IgD-negative memory B cell (primary cell): ENCODE data around the gene WWOX. TPM values are rescaled to one million over a fixed set of nuclear protein-coding genes. Genes with fewer than 3 reads are reported as not detected.

Source experiments
- H3K27ac Mint-ChIP-seq, 3 donors: one replicate each; pipeline ENCODE4 v1.8.0; 2020 to 2022; ENCODE audit warnings: mild to moderate bottlenecking in 3 of 3, mixed read lengths in 3 of 3, moderate library complexity in 1 of 3
- H3K27me3 Mint-ChIP-seq: one replicate; pipeline ENCODE4 v1.8.0; 2021; ENCODE audit warnings: mixed read lengths
- H3K36me3 Mint-ChIP-seq: one replicate; pipeline ENCODE4 v1.8.0; 2020; ENCODE audit warnings: mild to moderate bottlenecking, mixed read lengths
- H3K4me1 Mint-ChIP-seq, 3 donors: one replicate each; pipeline ENCODE4 v1.8.0; 2020 to 2022; ENCODE audit warnings: mixed read lengths in 3 of 3, mild to moderate bottlenecking in 1 of 3
- H3K4me3 Mint-ChIP-seq, 4 donors: one replicate each; pipeline ENCODE4 v1.8.0; 2020 to 2022; ENCODE audit warnings: mild to moderate bottlenecking in 4 of 4, mixed read lengths in 4 of 4, moderate library complexity in 3 of 4
- H3K9me3 Mint-ChIP-seq, 3 donors: one replicate each; pipeline ENCODE4 v1.8.0; 2020 to 2021; ENCODE audit warnings: mixed read lengths in 3 of 3, mild to moderate bottlenecking in 1 of 3
- polyA plus RNA-seq: library from polyadenylated mRNA; unstranded; fragments of 300-500 nt; fragmentation: Illumina TruSeq; gene quantifications from one replicate; pipeline ENCODE4 v1.2.3, GENCODE V29; 2021

The WWOX gene
- polyA plus RNA-seq, 1 donor from 2014 or later, result 12.2 TPM

DNA sequence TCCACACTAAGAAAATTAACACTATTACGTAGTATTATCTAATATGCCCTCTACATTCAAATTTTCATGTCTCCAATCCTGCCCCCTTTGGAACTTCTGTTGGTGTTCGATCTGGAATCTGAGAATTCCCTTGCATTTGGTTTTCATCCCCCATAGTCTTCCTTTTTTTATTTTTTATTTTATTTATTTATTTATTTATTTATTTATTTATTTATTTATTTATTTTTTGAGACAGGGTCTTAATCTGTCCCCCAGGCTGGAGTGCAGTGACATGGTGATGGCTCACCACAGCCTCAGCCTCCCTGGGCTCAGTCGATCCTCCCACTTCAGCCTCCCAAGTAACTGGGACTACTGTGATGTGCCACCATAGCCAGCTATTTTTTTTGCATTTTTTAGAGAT lies 911.8 kb downstream of the WWOX start:
- H3K27ac Mint-ChIP-seq, result peak overlapping the region in 1 of 3 donors; percentile 13
- no peak overlapping the region for H3K4me3 Mint-ChIP-seq
- peaks cover 4% of the 10 kb centered on the region for H3K36me3 Mint-ChIP-seq
- peaks cover 14 to 19% (median 15%) of the 10 kb centered on the region in 3 donors for H3K4me1 Mint-ChIP-seq
- H3K9me3 Mint-ChIP-seq, result peaks cover 0 to 3% (median 0%) of the 10 kb centered on the region in 3 donors
- H3K27me3 Mint-ChIP-seq, result peaks cover 3% of the 10 kb centered on the region

DNA sequence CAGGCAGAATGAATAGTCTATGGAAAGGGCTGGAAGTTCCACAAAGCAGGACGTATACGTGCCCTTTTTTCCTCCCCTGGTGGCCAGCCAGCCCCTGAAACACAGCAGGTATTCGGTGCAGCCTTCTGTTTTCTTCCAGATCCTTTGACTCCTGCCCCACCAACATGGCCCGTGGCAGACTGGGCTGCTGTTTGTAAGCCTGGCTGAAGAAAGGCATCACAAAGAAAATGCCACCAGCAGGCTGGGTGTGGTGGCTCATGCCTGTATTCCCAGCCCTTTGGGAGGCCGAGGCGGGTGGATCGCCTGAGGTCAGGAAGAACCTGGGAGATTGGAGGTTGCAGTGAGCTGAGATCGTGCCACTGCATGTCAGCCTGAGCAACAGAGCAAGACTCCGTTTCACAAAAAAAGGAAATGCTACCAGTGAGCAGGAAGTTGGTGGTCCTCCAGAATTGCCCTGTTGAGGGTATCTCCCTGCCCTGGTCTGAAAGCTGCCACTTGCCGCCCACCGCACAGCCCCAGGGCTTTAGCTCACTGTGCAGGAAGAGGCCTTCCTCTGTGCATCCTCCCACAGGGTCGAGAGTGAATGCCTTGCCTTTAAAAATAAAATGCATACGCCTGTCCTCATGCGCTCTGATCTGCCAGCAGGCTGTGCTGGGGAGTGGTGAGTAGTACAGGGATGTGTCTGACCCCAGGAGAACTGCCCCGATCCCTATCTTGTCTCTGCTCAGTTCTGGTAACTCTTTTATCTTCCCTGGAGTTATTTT lies 913.4 kb downstream of the WWOX start:
- Mint-ChIP-seq H3K36me3 (peaks cover 1% of the 10 kb centered on the region), H3K4me3 (peak overlapping the region in 3 of 4 donors; percentile 57 to 77 (median 72)), H3K27me3 (peaks cover 3% of the 10 kb centered on the region), H3K9me3 (no peaks in the 10 kb centered on the region), H3K27ac (peak overlapping the region in 1 of 3 donors; percentile 78), H3K4me1 (peaks cover 14 to 19% (median 15%) of the 10 kb centered on the region in 3 donors)

DNA sequence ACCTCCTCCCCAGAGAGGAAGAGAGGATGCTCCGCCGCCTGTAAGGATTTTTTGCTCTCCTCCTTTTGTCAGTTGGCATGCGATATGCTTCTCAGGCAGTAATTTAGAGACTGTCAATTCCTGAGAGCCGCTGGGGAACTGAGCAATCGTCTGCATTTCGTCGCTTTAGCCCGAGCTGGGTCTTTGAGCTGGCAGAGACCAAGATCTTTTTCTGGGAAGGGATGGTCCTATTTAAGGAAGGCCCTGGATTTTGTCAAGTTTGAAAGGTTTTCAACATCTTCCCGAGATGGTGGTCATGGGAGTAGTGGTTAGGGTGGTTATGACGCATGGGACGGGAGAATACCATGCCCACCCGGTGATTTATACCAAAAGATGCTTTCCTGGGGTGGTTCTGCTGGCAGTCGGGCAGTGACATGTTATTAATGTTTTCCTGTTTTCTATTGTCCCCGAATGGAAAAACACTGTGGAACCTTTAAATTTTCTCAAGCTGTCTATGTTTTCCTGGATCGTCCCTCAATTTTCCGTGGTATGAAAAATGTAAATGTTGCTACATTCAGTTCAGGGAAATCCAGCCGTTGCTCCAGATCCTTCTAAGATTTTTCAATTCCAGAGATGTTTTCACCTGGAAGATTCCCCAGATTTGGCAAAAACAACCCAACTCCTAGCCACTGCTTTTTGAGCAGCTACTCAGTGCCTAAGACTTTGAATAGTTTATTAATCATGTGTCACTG lies 914.6 kb downstream of the WWOX start:
- H3K36me3 Mint-ChIP-seq, result peaks cover 1% of the 10 kb centered on the region
- no peaks in the 10 kb centered on the region for H3K9me3 Mint-ChIP-seq
- no peak overlapping the region for H3K27ac Mint-ChIP-seq
- H3K4me1 Mint-ChIP-seq, result peaks cover 18 to 21% (median 20%) of the 10 kb centered on the region in 3 donors
- peak overlapping the region in 1 of 4 donors; percentile 65 for H3K4me3 Mint-ChIP-seq
- H3K27me3 Mint-ChIP-seq, result peaks cover 10% of the 10 kb centered on the region

DNA sequence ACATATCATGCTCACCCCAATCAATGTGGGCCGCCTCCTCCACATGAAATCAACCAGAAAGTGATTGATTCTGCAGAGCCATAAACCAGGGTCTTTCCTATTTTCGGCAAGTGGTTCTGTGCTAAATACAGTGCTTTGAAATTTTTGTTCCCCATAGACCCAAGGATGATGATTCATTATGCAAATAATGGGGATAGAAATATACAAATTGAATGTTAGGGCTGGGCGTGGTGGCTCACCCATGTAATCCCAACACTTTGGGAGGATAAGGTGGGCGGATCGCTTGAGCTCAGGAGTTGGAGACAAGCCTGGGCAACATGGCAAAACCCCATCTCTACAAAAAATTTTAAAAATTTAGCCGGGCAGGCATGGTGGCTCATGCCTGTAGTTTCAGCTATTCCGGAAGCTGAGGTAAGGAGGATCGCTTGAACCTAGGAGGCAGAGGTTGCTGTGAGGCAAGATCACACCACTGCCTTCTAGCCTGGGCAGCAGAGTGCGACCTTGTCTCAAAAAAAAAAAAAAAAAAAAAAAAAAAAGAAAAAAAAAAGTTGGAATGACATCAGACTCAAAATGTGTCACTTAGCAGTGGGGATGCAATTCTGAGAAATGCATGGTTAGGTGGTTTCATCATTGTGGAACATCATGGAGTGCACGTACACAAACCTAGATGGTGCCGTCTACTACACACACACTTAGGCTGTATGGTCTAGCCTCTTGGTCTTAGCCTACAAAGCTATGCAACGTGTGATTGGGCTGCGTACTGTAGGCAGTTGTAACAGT lies 919.4 kb downstream of the WWOX start:
- peaks cover 1% of the 10 kb centered on the region for H3K36me3 Mint-ChIP-seq
- H3K27me3 Mint-ChIP-seq, result peaks cover 12% of the 10 kb centered on the region
- H3K9me3 Mint-ChIP-seq, result no peaks in the 10 kb centered on the region
- H3K4me3 Mint-ChIP-seq, result peak overlapping the region in 1 of 4 donors; percentile 37
- H3K4me1 Mint-ChIP-seq, result peaks cover 2 to 11% (median 11%) of the 10 kb centered on the region in 3 donors
- no peak overlapping the region for H3K27ac Mint-ChIP-seq

DNA sequence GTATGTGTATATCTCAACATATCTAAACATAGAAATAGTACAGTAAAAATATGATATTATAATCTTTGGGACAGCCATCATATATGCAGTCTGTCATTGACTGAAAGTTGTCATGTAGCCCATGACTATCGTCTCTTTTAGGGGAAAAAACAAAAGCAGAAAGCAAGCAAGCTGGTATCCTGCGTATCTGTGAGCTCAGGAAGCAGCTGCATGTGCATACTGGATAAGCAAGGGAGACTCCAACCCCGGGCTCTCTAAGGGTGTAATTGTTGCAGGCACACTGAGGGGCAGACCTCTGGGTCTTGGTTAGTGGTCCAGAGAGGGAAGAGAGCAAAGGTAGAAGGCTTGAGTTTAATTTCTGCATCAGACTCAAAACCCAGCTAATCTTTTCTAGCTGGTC lies 920.0 kb downstream of the WWOX start:
- Mint-ChIP-seq H3K4me1 (peaks cover 2 to 11% (median 5%) of the 10 kb centered on the region in 3 donors), H3K27ac (no peak overlapping the region), H3K4me3 (no peak overlapping the region), H3K36me3 (peaks cover 1% of the 10 kb centered on the region), H3K27me3 (peaks cover 8% of the 10 kb centered on the region), H3K9me3 (no peaks in the 10 kb centered on the region)

DNA sequence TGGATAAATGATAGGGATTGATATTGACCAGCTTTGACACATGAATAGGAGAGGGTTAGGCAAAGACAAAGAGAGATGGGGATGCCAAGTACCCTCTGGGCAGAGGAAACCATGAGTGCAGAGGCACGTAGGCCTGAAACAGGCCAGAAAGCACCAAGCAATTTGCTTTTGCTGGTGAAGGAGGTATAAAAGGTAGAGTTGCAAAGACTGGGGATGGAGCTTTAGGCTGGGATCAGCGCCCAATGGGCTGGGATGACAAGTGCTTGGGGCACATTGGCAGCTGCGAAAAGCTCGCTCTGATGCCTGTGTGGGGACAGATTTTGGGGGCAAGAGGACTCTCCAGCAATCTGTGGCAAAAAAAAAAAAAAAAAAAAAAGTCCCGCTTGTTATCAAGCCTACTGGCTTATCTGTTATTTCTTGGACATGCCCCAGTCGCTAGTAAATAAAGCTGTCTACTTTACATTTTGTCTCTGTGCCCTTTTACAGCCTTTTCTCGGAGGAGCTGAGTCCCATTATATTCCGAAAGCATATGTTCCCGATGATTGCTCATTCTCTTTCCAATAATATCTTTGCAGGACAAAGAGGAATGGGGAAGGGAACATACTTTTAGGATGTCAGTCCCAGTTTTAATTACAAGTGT lies 922.7 kb downstream of the WWOX start:
- Mint-ChIP-seq H3K27ac (no peak overlapping the region), H3K4me3 (no peak overlapping the region), H3K27me3 (peaks cover 8% of the 10 kb centered on the region), H3K9me3 (no peaks in the 10 kb centered on the region), H3K4me1 (peaks cover 2 to 11% (median 4%) of the 10 kb centered on the region in 3 donors), H3K36me3 (peaks cover 5% of the 10 kb centered on the region)

DNA sequence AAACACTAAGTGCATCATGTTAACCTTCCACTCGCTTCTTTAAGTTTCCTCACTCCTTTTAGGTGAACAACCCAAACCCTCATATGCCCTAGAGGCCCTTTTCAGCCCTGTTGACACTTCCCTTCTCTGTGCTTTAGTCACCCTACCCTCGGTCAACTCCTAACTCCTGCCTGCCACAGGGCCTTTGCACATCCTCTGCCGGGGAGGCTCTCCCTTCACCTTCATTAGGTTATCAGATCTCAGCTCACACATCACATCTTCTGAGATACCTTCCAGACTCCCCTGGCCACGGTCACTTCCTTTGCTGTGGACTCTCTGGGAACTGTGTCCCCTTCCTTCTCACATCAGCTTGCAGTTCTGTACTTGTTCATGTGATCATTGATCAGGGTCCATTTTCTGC lies 926.7 kb downstream of the WWOX start:
- Mint-ChIP-seq H3K27ac (no peak overlapping the region), H3K4me3 (no peak overlapping the region), H3K36me3 (peaks cover 5% of the 10 kb centered on the region), H3K4me1 (no peaks in the 10 kb centered on the region), H3K9me3 (no peaks in the 10 kb centered on the region), H3K27me3 (no peaks in the 10 kb centered on the region)

DNA sequence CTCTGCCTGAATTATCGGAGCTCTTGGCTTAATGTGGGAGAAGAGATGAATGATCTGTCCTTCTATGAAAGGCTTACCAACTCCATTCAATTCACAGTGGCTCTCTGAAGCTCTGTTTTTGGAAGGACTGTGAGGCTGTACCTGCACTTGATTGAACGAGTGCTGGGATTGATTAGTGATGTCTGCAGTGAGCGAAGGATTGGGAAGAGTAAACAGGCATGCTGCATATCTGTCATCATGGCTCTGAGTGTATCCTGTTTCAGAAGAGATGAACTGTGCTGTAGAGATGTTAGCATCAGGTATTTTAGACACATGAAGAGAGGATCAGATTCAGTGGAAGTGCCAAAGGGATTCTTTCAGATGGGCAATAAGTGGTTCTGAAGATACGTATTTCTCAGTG lies 937.1 kb downstream of the WWOX start:
- H3K4me3 Mint-ChIP-seq, result no peak overlapping the region
- H3K4me1 Mint-ChIP-seq, result no peaks in the 10 kb centered on the region
- peaks cover 6% of the 10 kb centered on the region for H3K36me3 Mint-ChIP-seq
- H3K27ac Mint-ChIP-seq, result no peak overlapping the region
- peaks cover 0 to 3% (median 3%) of the 10 kb centered on the region in 3 donors for H3K9me3 Mint-ChIP-seq
- H3K27me3 Mint-ChIP-seq, result peaks cover 5% of the 10 kb centered on the region

DNA sequence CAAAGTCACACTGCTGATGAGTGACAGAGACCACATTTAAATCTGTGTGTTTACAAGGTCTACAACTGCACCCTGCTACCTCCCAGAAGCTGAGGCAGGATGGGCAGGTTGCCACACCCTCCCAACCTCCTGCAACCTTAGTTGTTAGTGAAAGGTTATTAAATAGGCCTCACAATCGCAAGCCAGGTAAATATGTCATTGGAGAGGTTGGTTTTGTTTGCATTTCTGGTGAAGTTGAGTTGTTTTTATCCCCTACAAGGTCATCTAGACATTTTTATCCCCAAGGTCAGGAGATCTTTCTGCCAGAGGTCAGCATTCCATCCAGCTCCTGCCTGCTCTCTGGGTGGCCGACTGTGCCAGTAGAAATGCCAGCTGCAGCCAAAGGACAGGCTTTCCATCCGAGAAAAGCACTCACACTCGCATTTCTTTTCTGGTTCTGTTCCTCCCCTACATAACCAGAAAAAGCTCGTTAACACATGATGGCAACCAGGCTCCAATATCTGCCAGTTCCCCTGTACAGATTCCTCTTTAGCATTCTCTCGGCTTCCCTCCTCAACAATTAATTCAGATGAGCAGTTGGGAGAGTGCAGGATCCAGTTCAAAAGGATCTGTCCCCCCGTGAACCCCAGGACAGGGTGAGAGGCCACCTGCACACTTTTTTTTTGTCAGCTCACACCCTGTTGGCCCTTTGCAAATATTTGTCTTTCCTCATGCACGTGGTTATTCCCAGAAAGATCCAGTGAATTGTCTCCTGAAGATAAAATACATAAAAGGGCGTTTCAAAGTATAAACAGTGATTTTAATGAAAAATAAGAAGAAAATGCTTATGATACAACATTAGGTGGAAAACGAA lies 938.3 kb downstream of the WWOX start:
- Mint-ChIP-seq H3K4me1 (no peaks in the 10 kb centered on the region), H3K4me3 (no peak overlapping the region), H3K27me3 (peaks cover 5% of the 10 kb centered on the region), H3K9me3 (peaks cover 0 to 3% (median 3%) of the 10 kb centered on the region in 3 donors), H3K36me3 (peaks cover 6% of the 10 kb centered on the region), H3K27ac (no peak overlapping the region)

DNA sequence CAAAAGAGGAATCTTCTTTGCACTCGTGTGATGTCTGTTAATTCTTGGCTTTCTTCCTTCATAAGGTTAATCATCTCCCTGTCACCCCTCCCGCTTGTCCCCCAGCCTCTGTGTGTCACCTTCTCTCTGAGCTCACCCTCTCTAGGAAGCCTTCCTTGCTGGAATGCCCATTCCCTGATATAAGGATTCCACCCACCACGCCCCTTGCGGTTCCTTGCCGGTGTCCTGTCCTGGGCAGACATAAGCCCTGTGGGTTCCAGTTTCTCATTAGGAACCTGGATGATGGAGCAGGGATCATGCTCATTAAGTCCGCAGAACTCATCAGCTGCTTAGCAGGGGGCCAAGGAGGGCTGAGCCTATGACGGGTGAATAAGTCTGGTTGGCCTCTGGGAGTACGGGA lies 941.8 kb downstream of the WWOX start:
- H3K27me3 Mint-ChIP-seq, result peaks cover 5% of the 10 kb centered on the region
- H3K36me3 Mint-ChIP-seq, result peaks cover 4% of the 10 kb centered on the region
- no peak overlapping the region for H3K27ac Mint-ChIP-seq
- peaks cover 0 to 3% (median 0%) of the 10 kb centered on the region in 3 donors for H3K4me1 Mint-ChIP-seq
- H3K9me3 Mint-ChIP-seq, result peaks cover 0 to 3% (median 2%) of the 10 kb centered on the region in 3 donors
- no peak overlapping the region for H3K4me3 Mint-ChIP-seq

DNA sequence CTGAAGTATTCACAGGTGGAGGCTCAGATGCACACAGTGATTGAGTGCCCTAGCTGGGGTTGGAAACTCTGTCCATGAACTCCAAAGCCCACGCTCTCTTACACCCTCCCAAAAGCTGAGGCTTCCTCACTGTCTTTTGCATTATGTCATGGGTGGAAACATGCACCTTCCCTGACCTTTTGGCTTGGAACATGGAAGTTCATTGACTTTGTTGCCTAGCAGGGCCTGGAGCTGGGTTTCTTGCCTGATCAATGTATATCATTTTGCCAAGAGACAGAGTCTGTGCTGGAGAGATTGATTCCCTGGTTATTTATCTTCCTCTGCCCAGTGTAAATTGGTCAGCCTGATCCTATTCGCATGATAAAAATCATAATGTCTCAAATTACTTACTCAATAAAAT lies 942.7 kb downstream of the WWOX start:
- H3K9me3 Mint-ChIP-seq, result peaks cover 0 to 1% (median 0%) of the 10 kb centered on the region in 3 donors
- H3K36me3 Mint-ChIP-seq, result peaks cover 4% of the 10 kb centered on the region
- no peak overlapping the region for H3K27ac Mint-ChIP-seq
- H3K4me1 Mint-ChIP-seq, result peaks cover 0 to 3% (median 0%) of the 10 kb centered on the region in 3 donors
- H3K4me3 Mint-ChIP-seq, result no peak overlapping the region
- peaks cover 5% of the 10 kb centered on the region for H3K27me3 Mint-ChIP-seq

DNA sequence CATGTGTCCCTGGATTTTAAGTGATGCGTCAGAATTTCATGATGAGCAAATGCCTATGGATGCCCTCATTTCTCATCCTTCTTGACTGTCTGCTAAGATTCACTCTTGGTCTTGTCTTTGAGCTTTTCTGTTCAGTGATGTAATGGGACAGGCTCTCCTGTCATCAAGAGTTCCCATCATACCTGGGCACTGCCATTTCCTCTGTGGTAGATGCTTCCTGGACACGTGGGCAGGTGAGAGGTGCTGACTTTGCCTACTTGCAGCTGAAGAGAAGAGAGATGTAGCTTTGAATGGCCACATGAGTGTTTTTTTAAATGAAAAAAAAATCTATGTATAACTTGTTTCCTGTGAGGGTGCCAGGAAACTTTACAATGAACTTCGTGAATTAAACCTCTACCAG lies 943.4 kb downstream of the WWOX start:
- Mint-ChIP-seq H3K27me3 (peaks cover 5% of the 10 kb centered on the region), H3K27ac (no peak overlapping the region), H3K4me1 (peaks cover 0 to 3% (median 0%) of the 10 kb centered on the region in 3 donors), H3K36me3 (peaks cover 4% of the 10 kb centered on the region), H3K4me3 (no peak overlapping the region), H3K9me3 (no peaks in the 10 kb centered on the region)

DNA sequence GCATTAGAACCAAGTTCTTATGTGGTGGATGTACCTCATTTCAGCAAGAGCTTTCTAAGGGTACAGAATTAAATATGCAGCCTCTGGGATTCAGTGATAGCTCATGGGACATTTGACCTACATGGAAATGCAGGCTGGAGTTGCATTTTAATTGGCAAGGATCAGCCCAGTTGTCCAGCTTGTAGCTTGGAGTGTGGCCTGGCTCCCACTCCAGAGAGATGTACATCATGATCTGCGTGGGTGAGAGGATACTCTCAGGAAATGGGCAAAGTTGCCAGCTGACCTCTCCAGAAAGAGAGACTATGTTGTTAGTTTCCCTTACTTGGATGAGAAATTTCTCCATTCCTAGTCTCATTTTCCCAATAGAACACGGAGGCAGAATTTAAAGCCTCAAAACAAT lies 945.7 kb downstream of the WWOX start:
- H3K4me3 Mint-ChIP-seq, result no peak overlapping the region
- H3K9me3 Mint-ChIP-seq, result no peaks in the 10 kb centered on the region
- H3K27ac Mint-ChIP-seq, result no peak overlapping the region
- H3K36me3 Mint-ChIP-seq, result no peaks in the 10 kb centered on the region
- H3K4me1 Mint-ChIP-seq, result peaks cover 0 to 3% (median 0%) of the 10 kb centered on the region in 3 donors
- H3K27me3 Mint-ChIP-seq, result peaks cover 5% of the 10 kb centered on the region

DNA sequence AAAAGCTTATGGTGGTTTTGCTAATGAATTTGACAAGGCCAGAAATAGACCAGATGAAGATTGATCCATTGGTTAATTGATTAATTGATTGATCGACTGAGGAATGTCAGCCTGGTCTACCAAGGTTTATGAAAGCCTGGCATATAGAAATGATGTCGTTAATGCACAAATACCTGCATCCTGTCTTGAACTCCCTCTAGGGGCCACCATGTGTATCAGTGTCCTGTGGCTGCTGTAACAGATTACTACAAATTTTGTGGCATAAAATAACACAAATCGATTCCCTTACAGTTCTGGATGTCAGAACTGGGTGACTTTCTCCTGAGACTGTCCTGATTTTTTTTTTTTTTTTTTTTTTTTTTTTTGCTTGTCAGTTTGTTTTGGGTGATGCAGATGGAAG lies 947.9 kb downstream of the WWOX start:
- no peaks in the 10 kb centered on the region for H3K36me3 Mint-ChIP-seq
- H3K4me1 Mint-ChIP-seq, result peaks cover 0 to 3% (median 0%) of the 10 kb centered on the region in 3 donors
- peaks cover 0 to 3% (median 3%) of the 10 kb centered on the region in 3 donors for H3K9me3 Mint-ChIP-seq
- H3K27me3 Mint-ChIP-seq, result no peaks in the 10 kb centered on the region
- H3K4me3 Mint-ChIP-seq, result no peak overlapping the region
- H3K27ac Mint-ChIP-seq, result no peak overlapping the region
